ENCODE measurements around the gene MTM1.

MTM1 gene

DNA sequence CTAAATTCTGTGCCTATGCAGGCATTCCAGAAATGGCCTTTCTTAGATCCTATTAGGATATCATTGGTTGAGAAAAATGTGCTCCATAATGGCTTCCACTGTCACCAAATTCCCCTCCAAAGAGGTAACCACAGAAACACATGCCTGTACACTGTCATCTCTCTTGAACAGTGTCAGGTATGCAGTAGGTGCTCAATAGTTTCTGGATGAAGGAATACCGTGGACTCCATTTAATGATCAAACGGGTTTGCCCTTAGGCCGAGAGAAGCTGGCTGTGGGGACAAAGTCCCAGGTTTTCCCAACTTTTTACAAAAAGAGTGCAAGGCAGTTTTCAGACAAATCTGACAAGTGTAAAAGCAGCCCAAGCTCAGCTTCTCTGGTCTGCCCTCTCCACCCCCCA, 16.5 kb upstream of the MTM1 start:
- no peak for DNase-seq

DNA sequence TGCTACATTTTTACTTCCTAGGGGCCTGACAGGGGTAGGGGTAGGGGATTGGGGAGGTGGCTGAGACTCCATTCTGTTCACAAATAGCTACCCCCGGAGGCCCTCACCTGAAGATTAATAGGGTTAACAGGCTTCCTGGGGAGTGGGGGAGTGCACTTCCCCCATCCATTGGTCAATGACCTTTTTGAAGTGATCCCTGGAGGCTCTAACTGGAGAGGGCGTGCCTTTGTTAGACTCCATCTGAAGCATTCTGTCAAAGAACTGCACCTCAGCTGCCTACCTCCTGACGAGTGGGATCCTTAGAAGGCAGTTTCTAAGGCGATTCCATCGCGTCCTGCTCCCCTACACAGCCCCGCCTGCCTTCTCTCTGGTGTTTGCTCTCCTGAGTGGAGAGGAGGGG, 10.0 kb upstream of the MTM1 start:
- DNase-seq = no peak

DNA sequence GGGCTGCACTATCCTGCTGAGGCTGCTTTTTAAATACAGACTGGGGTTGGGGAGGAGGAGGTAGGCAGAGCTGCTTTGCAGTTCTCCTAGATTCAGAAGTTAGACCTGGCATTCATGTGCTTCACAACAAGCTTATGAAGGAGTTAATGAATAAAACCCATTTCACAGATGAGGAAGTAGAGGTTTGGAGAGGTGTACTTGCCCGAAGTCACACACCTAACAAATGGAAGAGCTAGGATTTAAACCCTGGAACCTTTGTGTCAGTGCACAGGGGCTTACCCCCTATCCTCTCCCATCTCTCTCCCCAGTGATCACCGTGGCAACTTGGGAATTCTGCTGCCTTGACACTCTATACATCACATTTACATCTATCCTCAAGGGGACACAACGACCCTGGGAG, 3.6 kb upstream of the MTM1 start:
- DNase-seq = no peak

DNA sequence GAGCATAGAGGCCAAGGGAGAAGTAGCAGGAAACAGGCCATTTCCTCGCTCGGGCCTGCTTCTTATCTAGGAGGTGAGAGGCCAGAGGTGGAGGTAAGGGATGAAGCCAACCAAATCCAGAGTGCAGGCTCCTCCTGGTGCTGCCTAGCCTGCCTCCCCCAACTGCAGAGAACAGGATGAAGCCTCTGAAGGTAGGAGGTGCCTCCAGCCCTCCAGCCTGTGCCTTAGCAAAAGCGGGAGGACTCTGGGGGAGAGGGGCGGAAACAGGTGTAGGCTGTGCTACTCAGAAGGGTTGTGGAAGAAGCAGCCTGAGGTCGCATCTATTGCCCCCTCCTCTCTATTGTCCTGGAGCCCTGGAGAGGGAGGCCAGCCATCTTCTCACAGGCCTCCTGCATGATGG, 2.9 kb upstream of the MTM1 start:
- no peak for DNase-seq

DNA sequence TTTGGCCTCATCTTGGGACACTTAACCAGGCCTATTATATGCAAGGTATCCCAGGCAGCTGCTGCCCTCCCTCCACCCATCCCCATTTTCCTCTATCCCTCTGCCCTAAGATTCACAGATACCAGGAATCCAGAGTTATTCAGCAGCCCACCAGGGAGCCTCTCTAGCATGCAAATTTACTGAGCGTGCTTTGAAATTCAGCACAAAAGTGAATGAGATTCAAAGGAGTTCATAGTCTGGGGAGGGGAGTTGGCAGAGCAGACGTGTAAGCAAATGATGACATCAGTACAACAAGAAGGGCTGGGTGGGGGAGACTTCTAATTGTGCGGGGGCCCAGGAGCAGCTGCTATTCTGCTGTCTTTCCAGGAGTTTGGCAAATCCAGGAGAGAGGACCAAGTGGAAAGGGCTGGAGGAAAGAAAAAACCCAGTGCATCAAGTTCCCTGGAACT, 1.7 kb upstream of the MTM1 start:
- no peak for DNase-seq

DNA sequence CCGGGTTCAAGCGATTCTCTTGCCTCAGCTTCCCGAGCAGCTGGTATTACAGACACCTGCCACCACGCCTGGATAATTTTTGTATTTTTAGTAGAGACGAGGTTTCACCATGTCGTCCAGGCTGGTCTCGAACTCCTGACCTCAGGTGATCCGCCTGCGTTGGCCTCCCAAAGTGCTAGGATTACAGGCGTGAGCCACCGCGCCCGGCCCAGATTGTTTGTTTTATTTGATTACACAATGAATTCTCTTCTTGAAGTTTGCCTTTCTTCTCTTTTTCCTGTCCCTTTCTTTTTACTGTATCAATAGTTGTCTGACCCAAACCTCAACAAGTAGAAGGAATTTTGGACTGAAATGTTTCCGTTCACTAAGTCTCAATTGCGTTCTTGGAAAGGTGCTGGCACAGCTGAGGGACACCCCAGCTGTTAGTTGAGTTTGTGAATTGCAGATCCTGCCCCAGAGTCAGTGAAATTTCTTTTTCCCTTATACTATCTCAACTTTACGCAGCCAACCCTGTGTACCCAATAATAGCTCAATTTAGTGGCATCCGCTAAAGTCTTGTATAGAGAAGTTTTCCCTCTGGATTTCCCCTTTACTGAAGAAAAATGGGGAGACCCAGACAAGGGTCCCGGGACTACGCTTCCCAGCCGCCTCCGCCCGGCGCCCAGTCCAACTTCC, 639 bp upstream of the MTM1 start:
- no peak for DNase-seq

DNA sequence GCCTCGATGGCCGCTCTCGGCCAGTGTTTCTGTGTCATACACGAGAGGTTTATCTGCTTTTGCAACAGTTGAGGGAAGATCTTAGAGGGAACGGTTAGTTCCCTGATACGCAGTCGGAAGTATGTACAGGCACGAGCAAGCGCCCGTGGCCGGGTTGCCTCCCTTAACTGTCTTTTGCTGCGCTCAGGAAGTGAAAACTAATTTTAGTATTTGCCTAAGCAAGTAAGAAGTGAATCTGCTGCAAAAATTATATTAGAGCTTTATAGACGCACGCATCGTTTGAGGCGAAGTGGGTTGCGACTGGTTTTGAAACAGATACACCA, 695 bp downstream of the MTM1 start:
- peak; percentile 10 for DNase-seq

DNA sequence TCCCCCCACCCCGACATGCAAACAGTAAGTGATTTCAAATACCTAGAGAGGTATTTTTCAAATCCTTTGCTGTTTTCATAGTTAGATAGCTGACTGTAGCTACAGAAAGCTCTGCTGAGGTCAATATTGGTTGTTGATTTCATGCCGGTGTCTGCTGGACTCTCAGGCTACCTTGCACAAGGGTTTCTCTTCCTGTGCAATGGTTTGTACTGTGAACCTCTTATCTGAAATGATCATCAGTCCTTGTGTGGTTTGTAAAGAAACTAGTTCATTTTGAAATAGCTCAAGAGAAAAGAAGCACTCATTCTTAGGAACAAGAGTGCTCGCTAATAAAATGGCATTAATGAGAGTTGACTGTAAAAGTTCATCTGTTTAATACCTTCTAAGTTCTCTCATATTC, 2.1 kb downstream of the MTM1 start:
- DNase-seq = no peak

DNA sequence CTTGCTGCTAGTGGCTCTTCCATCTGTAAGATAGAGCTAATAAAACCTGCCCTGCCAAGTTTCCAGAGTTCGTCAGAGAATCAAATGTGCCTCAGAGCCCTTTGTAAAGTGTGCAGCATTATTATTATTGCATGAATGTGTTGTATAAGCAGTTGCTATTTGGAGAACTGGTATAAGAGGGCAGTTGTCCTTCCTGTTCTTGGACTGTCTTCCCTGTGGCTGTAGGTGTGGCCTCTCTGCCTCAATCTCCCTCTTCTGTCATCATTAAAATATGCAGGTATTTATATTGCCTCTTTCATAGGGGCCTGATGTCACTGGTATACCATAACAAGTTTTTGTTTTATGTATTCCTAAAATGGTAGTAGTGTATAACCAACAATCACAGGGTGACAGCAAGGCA, 3.8 kb downstream of the MTM1 start:
- DNase-seq = no peak

DNA sequence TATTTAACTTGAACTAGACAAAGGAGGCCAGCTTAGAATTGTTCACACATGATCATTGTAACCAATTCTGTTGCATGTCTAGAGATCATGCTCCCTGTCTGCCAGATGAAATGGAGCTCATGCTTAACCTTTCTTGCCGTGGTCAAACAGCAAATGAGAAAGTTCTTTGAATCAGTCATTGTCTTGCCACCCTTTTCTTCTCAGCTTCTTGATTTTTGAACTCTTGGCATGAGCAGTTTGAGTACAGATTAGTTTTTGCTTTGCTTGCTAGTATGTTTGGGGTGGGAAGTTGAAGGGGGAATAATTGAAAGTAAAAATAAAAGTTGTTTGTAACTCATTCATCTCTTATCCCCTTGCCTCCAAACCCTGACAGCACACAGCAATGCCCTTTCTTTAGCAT, 4.7 kb downstream of the MTM1 start:
- DNase-seq = no peak

DNA sequence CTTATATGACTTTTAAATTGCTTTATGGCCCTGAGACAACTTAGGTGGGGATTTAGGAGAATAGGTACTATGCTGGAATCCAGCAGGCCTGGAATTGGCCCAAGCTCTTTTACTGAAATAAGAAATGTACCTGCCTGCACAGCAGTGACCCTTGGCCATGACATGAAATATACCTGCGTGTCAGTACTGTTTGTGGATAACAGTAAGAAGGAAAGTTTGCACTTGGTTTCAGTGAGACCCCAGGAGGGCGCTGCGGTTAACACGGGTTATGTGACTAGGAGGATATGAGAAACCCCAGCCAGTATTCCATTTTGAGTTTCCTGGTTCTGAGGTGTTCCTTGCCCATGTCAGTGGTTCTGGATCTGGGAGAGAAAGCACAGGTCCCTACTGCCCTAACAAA, 5.3 kb downstream of the MTM1 start:
- DNase-seq = no peak

DNA sequence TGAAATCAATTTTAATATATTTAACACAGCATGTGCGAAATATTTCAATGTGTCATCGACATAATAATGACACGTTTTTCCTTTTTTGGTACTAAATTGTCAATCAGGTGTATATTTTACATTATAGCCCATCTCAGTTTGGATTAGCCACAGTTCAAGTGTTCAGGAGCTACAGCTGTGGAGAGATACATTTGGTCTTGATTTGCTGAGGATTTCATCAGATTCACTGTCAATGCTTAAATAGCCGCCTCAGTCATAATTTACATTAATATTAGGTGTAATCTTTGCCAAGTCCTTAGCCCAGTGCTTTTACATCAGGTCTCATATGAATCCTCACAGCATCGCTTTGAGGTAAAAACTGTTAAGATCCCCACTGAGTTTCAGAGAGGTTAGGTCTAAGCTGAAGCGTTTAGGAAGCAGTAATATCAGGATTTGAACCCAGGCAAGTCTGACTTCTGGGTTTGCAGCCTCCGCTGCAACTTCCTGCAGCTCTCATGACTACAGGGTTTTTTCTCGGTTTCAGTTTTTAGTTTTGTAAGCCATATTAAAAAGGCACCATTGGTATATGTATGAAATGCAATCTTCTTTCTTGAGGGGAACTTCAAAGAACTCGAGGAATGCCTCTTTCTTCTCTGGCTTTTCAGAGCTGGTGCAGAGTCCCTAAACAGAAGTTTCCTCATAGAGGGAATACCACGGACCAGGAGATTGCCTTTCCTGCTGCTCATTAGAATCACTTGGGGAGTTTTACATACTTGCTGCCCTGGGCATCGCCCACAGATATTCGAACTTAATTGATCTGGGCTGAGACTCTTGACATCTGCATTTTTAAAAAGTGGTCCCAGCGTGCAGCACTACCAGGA, 6.4 kb downstream of the MTM1 start:
- DNase-seq = no peak

DNA sequence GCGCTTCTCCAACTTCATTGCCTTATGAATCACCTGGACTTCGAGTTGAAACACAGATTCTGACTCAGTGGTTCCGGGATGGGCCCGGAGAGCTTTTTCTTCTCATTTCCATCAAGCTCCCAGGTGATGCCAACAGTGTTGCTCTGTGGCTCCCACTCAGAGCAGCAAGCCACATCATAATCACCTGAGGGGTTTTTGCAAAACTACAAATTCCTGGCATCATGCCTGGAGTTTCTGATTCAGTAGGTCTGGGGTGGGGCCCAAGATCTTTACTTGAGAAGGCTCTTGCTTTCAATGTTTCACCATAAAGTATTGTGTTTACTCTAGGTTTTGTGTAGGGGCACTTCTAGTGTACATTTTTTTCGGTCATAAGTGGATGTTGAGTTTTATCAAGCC, 7.0 kb downstream of the MTM1 start:
- DNase-seq = peak; percentile 35

DNA sequence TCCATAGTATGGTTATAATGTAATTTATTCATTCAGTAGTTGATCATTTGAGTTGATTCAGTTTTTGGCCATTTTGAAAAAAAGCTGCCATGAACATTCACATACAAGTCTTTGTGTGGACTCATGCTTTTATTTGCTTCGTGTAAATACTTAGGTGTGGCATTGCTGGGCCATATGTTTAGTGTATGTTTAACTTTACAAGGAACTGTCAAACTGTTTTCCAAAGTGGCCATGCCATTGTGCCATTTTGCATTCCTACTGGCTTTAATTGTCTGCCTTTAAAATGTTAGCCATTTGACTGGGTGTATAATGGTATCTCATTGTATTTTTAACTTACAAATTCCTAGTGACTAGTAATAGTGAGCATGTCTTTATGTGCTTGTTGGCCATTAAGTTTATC, 8.8 kb downstream of the MTM1 start:
- no peak for DNase-seq

DNA sequence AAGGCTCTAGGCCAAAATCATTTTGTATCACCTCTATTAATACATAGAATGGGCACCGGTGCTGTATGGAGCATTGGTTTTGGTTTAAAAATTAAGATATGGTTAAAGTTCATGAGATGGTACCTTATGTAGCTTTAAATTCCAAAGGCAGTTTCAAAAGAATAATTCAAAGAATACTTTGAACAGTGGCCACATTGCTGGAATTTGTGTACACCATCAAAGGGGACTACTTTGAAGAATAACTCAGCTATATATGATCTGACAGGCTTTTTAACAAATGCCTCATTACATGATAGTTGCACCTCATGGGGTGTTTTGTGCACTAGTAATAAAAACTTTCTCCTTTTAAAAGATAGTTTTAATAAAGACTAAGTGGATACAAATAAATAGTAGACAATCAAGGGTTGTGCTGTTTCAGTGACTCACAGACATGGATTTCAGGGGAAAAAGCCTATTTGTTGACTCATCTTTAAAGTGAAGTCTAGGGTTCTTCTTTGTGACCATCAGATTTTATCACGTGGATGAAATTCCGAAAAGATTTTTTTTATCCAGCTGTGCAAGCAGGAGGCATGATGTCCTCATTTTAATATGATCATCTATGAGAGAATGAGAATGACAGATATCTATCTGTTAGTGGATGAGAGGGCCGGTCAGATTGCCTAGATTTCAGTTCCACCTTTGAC, 12.8 kb downstream of the MTM1 start:
- peak; percentile 77 for DNase-seq

DNA sequence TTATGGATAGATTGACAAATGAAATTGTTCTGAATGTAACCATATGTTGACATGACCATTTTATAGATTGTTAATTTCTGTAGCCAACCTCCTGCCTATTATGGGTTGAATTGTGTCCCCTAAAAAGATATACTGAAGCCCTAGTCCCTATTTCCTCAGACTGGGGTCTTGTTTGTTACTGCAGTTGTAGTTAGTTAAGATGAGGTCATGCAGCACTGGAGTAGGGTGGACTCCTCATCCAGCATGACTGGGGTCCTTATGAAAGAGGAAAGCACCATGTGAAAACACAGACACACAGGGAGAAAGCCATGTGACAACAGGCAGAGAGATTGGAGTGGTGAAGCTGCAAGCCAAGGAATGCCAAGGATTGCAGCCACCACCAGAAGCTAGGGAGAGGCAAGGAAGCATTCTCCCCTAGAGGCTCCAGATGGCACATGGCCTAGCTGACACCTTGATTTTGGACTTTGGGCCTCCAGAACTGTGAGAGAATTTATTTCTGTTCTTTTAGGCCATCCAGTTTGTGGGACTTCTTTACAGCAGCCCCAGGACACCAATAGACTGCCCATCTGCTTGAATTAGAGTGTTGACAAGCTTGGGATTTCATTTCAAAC, 14.0 kb downstream of the MTM1 start:
- DNase-seq = no peak

DNA sequence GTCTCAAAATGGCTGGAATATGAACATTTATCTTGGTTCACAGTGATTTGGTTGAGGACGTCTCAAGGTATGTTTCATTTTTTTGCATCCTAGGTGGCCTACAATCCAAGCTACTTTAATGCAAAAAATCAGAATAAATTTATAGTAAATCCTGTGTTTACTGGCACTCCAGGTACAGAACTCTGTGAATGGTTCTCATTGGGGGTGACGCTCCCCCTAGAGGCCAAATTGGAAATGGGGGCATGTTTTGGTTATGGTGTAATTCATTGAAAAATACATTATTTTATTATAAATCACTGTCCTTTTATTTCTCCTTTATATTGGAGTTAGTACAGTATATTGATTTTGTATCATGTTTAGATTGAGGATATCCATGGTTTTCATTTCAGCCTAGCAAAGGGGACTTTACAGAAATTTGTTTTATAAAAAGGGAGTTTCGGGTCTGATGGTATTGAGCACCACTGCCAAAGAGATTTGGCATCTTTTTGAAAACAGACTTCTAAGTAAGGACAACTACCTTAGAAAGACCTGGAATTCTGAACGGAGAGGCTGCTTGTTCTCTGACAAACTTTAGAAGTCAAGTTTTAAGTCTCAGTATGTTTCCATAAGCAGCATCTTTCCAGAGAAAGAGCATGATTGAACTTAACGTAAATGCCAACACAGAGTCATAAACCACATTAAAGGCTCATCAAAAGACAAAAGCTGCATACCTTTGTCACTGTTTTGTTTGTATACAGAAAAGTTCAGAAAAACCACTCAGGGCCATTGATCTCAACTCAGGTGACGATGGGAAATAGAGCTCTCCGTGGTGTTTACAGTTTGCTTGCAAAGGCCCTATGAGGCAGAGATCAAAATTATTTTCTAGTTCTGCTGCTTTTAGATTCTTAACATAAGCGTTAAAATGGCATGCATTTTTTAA, 19.4 kb downstream of the MTM1 start:
- no peak for DNase-seq

DNA sequence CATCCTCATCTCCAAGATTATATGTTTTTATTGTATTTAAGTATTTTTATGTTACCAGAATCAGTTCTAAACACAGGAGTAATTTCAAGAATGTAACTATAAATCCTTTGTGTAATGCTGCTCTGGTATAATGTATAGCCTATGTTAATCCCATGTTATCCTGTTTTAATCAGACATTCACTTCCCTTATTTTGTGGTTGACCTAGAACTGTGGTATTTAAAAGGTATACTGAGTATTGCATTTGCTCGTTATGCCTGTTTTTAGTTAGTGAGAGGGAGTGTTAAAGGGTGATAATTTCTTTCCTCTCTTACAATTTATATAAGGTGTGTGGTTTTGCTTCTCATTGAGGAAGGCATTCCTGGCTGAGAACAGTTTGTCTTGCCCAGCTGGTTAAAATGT, 26.2 kb downstream of the MTM1 start:
- DNase-seq = no peak

DNA sequence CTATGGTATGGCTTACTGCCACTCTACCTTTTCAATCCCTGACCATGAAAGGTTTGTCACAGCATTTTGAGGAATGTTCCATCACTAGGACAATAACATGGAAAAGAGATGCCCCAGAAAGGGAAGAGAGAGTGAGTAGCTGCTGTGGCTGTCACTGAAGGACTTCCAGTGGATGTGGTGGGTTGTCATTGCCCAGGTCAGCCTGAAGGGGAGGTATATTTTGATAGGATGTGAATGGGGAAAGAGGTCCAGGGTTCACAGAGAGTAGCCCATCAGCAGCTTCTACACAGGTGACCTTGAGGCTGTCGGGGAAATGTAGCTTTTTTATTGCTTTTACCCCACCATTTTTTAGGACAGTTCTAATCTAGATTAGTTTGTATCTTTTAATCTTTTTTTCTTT, 30.8 kb downstream of the MTM1 start:
- DNase-seq = no peak

DNA sequence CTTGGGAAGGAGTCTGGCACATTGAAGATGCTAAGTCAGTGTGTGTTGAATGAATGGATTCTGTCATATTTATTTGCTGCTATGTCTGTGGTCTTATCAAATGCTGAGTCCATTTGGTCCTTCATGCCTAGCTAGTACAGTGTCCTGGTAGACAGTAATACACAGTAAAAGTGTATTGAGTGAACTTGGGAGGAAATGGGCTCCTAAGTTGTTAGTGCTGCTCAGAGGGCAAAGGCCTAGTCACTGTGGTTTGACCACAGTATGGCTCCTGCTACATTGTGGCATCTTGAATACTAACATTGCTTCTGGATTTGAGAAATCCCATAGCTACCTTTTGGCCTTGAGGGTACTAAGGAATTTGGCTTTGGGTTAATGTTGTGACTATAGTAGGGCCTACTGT, 33.9 kb downstream of the MTM1 start:
- DNase-seq = no peak

DNA sequence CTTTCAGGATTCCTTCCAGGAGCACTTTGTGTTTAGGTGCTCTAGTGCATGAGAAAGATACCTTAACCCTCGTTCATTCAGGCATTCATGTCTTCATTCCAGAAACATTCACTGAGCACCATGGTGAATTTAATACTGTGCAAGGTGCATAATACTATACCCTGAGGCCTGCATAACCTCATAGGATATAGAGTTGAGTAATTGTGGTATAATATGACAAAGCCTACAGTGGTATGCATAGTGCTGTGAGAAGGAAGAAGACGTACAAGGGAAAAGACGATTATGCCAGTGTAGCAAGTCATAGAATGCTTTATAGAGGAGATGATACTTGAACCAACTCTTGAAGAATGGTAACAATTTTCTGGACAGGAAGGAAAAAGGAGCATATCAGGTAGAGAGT, 34.3 kb downstream of the MTM1 start:
- DNase-seq = no peak

DNA sequence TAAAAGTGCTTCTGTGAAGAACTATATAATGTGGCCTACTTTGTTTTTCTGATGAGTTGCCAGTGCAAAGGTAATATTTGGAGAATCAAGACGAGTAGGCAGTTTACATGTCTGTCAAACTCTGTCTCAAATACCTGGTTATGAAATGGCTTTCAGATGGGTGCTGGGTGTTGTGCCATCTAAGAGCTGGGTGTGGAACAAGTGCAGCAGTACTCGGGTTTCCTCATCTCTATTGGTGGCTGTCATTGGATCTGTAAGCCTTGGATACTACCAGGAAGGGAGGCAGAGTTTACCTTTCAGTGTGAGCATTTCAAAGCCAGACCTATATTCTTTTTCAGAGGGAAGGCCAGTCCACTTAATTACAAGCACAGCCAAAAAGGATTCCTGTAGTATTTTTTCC, 37.2 kb downstream of the MTM1 start:
- DNase-seq = no peak

DNA sequence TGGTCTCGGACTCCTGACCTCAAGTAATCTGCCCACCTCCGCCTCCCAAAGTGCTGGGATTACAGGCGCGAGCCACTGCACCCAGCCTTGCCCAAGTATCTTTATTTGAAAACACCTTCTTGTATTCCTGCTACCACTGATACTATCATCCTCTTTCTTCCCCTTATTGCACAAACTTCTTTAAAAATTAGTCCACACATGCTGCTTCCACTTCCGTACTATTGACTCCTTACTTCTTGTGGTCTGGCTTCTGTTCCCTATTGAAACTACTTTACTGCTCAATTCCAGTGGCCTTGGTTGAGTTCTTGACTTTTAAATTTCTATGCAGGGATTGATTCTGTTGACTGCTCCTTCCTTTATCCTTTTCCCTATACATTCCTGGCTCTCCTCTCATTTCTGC, 38.8 kb downstream of the MTM1 start:
- no peak for DNase-seq

All from fibroblast of skin of right quadriceps (primary cell).